MM.1S (cell line): ENCODE data around the gene SPOCD1.

ENCODE experiments used
- DNase-seq: peaks from one replicate; pipeline ENCODE4 v3.0.0-alpha.2; 2015
- H2AFZ ChIP-seq: fragments of 300-600 bp; sonication (generic); 2 replicates; pipeline ENCODE4 v1.6.0; 2016; ENCODE audit warnings: antibody characterized with exemption, low read length
- H3F3A ChIP-seq: fragments of 300-600 bp; sonication (generic); 2 replicates; pipeline ENCODE4 v1.6.1; 2016; ENCODE audit warnings: mild to moderate bottlenecking, antibody characterized with exemption, low read length, moderate library complexity, mixed read lengths; ENCODE audit not compliant: insufficient read depth
- H3K27ac ChIP-seq: fragments of 300-600 bp; sonication (generic); 2 replicates; pipeline ENCODE4 v1.5.1; 2016; ENCODE audit warnings: mild to moderate bottlenecking, low read length
- H3K27me3 ChIP-seq: fragments of 300-600 bp; sonication (generic); replicated peaks from 2 replicates; pipeline ENCODE4 v1.6.0; 2016; ENCODE audit warnings: low read length; ENCODE audit not compliant: insufficient read depth
- H3K36me3 ChIP-seq: fragments of 300-600 bp; sonication (generic); replicated peaks from 2 replicates; pipeline ENCODE4 v1.6.1; 2016; ENCODE audit warnings: mild to moderate bottlenecking, low read length, mixed read lengths; ENCODE audit not compliant: insufficient read depth
- H3K4me1 ChIP-seq: fragments of 300-600 bp; sonication (generic); 2 replicates; pipeline ENCODE4 v1.6.1; 2016; ENCODE audit warnings: low read length, mixed read lengths
- H3K4me2 ChIP-seq: fragments of 300-600 bp; sonication (generic); 2 replicates; pipeline ENCODE4 v1.6.0; 2016; ENCODE audit warnings: low read depth, low read length
- H3K4me3 ChIP-seq: fragments of 300-600 bp; sonication (generic); 2 replicates; pipeline ENCODE4 v1.5.1; 2016; ENCODE audit warnings: low read length, mixed read lengths
- H3K79me2 ChIP-seq: fragments of 300-600 bp; sonication (generic); 2 replicates; pipeline ENCODE4 v1.6.1; 2016; ENCODE audit warnings: mixed run types, low read length, mixed read lengths
- H3K9ac ChIP-seq: fragments of 300-600 bp; sonication (generic); 2 replicates; pipeline ENCODE4 v1.6.1; 2016; ENCODE audit warnings: low read length, mixed read lengths
- H3K9me2 ChIP-seq: fragments of 300-600 bp; sonication (generic); replicated peaks from 2 replicates; pipeline ENCODE4 v1.6.1; 2016; ENCODE audit warnings: mild to moderate bottlenecking, low read length, mixed read lengths; ENCODE audit not compliant: insufficient read depth
- H3K9me3 ChIP-seq: fragments of 300-600 bp; sonication (generic); replicated peaks from 2 replicates; pipeline ENCODE4 v1.6.1; 2016; ENCODE audit warnings: mild to moderate bottlenecking, low read length, mixed read lengths; ENCODE audit not compliant: insufficient read depth
- H4K20me1 ChIP-seq: fragments of 300-600 bp; sonication (generic); 2 replicates; pipeline ENCODE4 v1.6.1; 2016; ENCODE audit warnings: mild to moderate bottlenecking, low read length, moderate library complexity, mixed read lengths; ENCODE audit not compliant: insufficient read depth
- EZH2 ChIP-seq: fragments of 300-600 bp; sonication (generic); optimal IDR thresholded peaks from 2 replicates; pipeline ENCODE3; 2017; ENCODE audit warnings: low read depth, mild to moderate bottlenecking, antibody characterized with exemption, low read length, mixed read lengths
- EZH2phosphoT487 ChIP-seq: fragments of 300-600 bp; sonication (generic); IDR thresholded peaks from 2 replicates; pipeline ENCODE4 v1.6.1; 2018; ENCODE audit warnings: antibody characterized with exemption, low read length
- TF ChIP-seq, protein P1 (sequence below): fragments of 300-600 bp; sonication (generic); IDR thresholded peaks from 2 replicates; pipeline ENCODE4 v1.5.1; 2016; ENCODE audit warnings: antibody characterized with exemption, low read length, mixed read lengths

The SPOCD1 gene

DNA sequence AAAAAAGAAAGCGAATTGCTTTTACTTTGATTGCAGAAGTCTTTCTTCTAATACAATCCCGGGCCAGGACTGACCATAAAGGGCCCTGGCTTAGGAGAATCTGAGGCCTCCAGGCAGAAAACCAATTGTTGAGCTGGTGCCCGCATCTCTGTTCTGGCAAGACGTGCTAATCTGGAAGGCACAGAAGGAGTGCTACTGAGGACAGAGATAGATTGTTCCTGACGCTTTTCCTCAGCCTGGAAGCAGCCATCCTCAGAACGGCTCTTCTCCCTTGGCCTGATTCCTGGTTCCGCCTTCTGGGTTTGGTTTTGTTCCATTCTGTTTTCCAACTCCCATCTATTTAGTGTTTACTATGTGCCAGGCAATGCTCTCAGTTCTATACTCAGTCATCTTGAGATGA, 44.8 kb upstream of the SPOCD1 start:
- no peak for DNase-seq
- no peak overlapping the region for H3K27ac ChIP-seq
- no peaks in the 10 kb centered on the region for H3F3A ChIP-seq
- no peaks in the 10 kb centered on the region for H3K9me3 ChIP-seq
- H3K36me3 ChIP-seq = no peaks in the 10 kb centered on the region
- H2AFZ ChIP-seq = no peak overlapping the region
- H3K79me2 ChIP-seq = no peaks in the 10 kb centered on the region
- no peaks in the 10 kb centered on the region for H3K27me3 ChIP-seq
- no peak overlapping the region for H3K4me2 ChIP-seq
- TF ChIP-seq, protein P1, sequence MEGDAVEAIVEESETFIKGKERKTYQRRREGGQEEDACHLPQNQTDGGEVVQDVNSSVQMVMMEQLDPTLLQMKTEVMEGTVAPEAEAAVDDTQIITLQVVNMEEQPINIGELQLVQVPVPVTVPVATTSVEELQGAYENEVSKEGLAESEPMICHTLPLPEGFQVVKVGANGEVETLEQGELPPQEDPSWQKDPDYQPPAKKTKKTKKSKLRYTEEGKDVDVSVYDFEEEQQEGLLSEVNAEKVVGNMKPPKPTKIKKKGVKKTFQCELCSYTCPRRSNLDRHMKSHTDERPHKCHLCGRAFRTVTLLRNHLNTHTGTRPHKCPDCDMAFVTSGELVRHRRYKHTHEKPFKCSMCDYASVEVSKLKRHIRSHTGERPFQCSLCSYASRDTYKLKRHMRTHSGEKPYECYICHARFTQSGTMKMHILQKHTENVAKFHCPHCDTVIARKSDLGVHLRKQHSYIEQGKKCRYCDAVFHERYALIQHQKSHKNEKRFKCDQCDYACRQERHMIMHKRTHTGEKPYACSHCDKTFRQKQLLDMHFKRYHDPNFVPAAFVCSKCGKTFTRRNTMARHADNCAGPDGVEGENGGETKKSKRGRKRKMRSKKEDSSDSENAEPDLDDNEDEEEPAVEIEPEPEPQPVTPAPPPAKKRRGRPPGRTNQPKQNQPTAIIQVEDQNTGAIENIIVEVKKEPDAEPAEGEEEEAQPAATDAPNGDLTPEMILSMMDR = no peak
- no peak for TF ChIP-seq EZH2phosphoT487
- H3K4me3 ChIP-seq = no peak overlapping the region
- H3K9ac ChIP-seq = no peak overlapping the region
- H3K4me1 ChIP-seq = no peaks in the 10 kb centered on the region
- H4K20me1 ChIP-seq = no peaks in the 10 kb centered on the region
- no peaks in the 10 kb centered on the region for H3K9me2 ChIP-seq

DNA sequence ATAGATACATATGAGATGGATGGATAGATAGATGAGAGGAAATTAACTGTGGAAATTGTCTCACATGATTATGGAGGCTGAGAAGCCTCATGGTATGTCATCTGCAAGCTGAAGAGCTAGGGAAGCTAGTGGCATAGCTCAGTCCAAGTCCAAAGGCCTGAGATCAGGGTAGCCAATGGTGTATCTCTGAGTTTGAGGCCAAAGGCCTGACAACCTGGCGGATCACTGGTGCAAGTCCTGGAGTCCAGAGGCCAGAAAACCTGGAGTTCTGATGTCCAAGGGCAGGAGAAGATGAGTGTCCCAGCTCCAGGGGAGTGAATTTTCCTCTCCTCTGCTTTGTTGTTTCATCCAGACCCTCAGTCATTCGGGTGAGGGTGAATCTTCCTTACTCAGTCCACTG, 43.9 kb upstream of the SPOCD1 start:
- no peak overlapping the region for H3K9ac ChIP-seq
- H4K20me1 ChIP-seq = no peaks in the 10 kb centered on the region
- TF ChIP-seq EZH2 (no peak), EZH2phosphoT487 (no peak)
- TF ChIP-seq, protein P1 = no peak
- H3K36me3 ChIP-seq = no peaks in the 10 kb centered on the region
- no peak for DNase-seq
- no peaks in the 10 kb centered on the region for H3K79me2 ChIP-seq
- H3K4me1 ChIP-seq = no peaks in the 10 kb centered on the region
- H3K4me2 ChIP-seq = no peak overlapping the region
- no peak overlapping the region for H3K27ac ChIP-seq
- no peaks in the 10 kb centered on the region for H3K27me3 ChIP-seq
- H2AFZ ChIP-seq = no peak overlapping the region
- H3K9me2 ChIP-seq = no peaks in the 10 kb centered on the region
- H3F3A ChIP-seq = no peaks in the 10 kb centered on the region
- no peaks in the 10 kb centered on the region for H3K9me3 ChIP-seq
- H3K4me3 ChIP-seq = no peak overlapping the region

DNA sequence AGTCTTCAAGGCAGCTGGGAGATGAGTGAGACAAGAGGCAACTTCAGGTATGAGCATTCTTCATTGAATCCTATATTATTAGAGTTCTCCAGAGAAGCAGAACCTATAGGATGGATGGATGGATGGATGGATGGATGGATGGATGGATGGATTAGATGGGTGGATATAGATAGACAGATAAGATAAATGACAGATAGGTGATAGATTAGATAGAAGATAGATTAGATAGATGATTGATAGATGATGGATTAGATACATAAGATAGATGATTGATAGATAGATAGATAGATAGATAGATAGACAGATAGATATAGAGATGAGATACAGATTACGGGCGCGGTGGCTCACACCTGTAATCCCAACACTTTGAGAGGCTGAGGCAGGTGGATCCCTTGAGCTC, 43.2 kb upstream of the SPOCD1 start:
- TF ChIP-seq EZH2phosphoT487 (no peak), EZH2 (no peak)
- TF ChIP-seq, protein P1 = no peak
- Histone ChIP-seq H3F3A (no peaks in the 10 kb centered on the region), H3K9ac (no peak overlapping the region), H3K9me3 (no peaks in the 10 kb centered on the region), H3K27ac (no peak overlapping the region), H2AFZ (no peak overlapping the region), H3K4me1 (no peaks in the 10 kb centered on the region), H3K79me2 (no peaks in the 10 kb centered on the region), H3K4me3 (no peak overlapping the region), H4K20me1 (no peaks in the 10 kb centered on the region), H3K9me2 (no peaks in the 10 kb centered on the region), H3K36me3 (no peaks in the 10 kb centered on the region), H3K27me3 (no peaks in the 10 kb centered on the region), H3K4me2 (no peak overlapping the region)
- DNase-seq = no peak

DNA sequence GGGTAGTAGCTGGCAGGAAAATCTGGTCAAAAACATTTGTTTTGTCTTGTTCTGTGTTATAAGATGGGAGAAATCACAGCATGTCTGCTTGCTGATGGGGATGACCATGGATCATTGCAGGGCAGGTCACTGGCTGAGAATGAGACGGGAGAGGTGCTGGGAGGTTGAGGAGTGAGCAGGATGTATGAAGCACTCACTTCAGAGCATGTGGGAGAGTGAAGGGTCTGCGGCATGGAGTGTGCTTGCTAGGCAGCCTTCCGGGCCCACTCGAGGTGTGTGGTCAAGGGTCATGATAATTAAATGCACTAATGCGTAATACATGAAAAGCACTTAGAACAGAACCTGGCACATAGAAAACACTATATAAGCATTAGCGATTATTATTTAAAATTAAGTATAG, 42.0 kb upstream of the SPOCD1 start:
- no peaks in the 10 kb centered on the region for H4K20me1 ChIP-seq
- H3K4me2 ChIP-seq = no peak overlapping the region
- no peaks in the 10 kb centered on the region for H3K9me2 ChIP-seq
- no peak overlapping the region for H3K4me3 ChIP-seq
- H3K79me2 ChIP-seq = no peaks in the 10 kb centered on the region
- no peak overlapping the region for H3K9ac ChIP-seq
- H3K4me1 ChIP-seq = no peaks in the 10 kb centered on the region
- H3K27ac ChIP-seq = no peak overlapping the region
- H3K9me3 ChIP-seq = no peaks in the 10 kb centered on the region
- TF ChIP-seq, protein P1 = no peak
- TF ChIP-seq EZH2phosphoT487 = no peak
- no peak for TF ChIP-seq EZH2
- no peaks in the 10 kb centered on the region for H3F3A ChIP-seq
- H2AFZ ChIP-seq = no peak overlapping the region
- no peaks in the 10 kb centered on the region for H3K27me3 ChIP-seq
- no peak for DNase-seq
- H3K36me3 ChIP-seq = no peaks in the 10 kb centered on the region
